Activated CD4-positive, alpha-beta T cell treated with anti-CD3 and anti-CD28 coated beads, Interleukin-2, Interleukin-6, amounts not matched to agents 100 ng/mL and 50 ng/mL, durations not matched to agents 16 hours and 8 hours (primary cell): Measurements from ENCODE around the gene ATIC.
A peak's percentile ranks its signal among the peaks of the same experiment; 100 is the strongest.
"Not testable (repeated sequence)": the region's sequence is repeated elsewhere in the genome, so short reads cannot be mapped to it uniquely, and the experiment has no call there.

ENCODE experiments used
- DNase-seq: peaks from one replicate; pipeline ENCODE4 v3.0.0-alpha.2; 2020

ATIC gene

GRCh38 chr2:215311625-215312396 is at the start of gene ATIC:
Gene ATIC (plus strand): TSS chr2:215312059. CDS start chr2:215312143, 84 bp downstream.
- peak; percentile 95 for DNase-seq

DNA sequence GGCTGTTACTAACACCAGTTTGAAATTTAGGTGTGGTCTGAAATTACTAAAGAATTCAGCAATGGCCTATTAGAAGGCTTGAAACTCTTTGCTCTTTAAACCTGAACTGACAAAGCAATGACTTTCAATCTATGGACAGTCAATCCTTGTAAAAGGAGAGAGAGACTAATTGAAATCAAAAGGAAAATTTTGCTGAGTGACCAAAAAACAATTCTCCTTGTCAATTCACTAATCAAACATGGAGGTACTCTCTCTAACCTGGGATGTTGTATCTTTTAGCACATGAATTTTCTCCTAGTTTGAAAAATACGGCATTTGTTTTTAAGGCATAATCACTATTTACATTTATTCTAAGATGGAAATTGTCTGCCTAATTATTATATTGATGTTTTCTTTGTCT is 49.6 kb upstream of the ATIC start:
- DNase-seq: no peak

- DNase-seq: no peak
Measured at GRCh38 chr2:215262741-215263362, 49.0 kb upstream of the ATIC start.

- DNase-seq: no peak
Measured at GRCh38 chr2:215264374-215264773, 47.5 kb upstream of the ATIC start.

- DNase-seq: peak; percentile 63
Measured at GRCh38 chr2:215269397-215270117, 42.3 kb upstream of the ATIC start.

GRCh38 chr2:215270118-215270451 is 41.8 kb upstream of the ATIC start:
- DNase-seq: no peak

GRCh38 chr2:215271446-215271845 is 40.4 kb upstream of the ATIC start:
- no peak for DNase-seq

- DNase-seq: no peak
Measured at GRCh38 chr2:215272918-215273317, 38.9 kb upstream of the ATIC start.

- DNase-seq: no peak
Measured at GRCh38 chr2:215274829-215275228, 37.0 kb upstream of the ATIC start.

DNA sequence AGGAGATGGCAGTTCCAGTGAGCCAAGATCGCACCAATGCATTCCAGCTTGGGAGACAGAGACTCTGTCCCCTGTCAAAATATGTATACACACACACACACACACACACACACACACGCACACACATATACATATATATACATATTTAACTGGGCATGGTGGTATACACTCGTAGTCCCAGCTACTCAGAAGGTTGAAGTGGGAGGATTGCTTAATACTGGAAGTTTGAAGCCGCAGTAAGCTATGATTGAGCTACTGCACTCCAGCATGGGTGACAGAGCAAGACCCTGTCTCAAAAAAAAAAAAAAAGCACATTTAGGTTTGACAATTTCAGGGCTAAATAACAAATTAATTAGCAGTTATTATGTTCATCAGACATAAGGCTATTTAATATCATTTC is 36.0 kb upstream of the ATIC start:
- no peak for DNase-seq

DNA sequence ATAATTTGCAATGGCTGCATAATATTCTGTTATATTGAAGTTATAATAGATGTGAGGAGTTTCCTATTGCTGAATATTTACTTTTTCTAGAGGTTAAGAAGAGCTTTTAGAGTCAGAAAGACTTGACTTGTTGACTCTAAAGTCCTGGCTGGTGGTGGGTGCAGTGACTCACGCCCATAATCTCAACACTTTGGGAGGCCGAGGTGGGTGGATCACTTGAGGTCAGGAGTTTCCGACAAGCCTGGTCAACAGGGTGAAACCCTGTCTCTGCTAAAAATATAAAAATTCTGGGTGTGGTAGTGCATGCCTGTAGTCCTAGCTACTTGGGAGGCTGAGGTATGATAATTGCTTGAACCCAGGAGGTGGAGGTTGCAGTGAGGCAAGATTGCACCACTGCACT is 33.9 kb upstream of the ATIC start:
- DNase-seq: peak; percentile 9

DNA sequence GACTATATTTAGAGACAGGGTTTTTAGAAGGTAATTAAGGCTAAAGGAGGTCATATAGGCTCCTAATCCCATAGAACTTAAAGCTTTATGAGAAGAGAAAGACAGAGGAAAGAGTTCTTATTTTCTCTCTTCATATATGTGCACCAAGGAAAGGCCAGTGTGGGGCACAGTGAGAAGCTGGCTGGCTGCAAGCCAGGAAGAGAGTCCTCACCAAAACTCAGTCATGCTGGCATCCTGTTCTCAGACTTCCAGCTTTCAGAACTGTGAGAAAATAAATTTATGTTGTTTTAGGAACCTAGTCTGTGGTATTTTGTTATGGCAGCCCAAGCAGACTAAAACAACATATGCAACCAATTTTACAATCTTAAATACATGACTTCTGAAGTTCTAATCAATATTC is 31.5 kb upstream of the ATIC start:
- no peak for DNase-seq

DNA sequence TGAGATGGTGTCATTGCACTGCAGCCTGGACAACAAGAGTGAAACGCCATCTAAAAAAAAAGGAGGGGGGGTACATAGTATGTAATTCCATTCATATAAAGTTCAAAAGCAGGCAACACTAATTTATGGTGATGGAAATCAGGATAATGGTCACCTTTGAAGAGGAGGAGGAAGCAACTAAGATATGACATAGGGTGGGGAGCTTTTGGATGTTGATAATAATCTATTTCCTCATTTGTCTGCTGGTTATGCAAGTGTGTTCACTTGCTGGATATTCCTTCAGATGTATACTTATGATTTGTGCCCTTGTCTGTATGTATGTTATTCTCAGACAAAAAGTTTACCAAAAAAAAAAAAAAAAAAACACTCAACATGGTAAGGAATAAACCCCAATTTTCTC is 28.6 kb upstream of the ATIC start:
- DNase-seq: no peak

DNA sequence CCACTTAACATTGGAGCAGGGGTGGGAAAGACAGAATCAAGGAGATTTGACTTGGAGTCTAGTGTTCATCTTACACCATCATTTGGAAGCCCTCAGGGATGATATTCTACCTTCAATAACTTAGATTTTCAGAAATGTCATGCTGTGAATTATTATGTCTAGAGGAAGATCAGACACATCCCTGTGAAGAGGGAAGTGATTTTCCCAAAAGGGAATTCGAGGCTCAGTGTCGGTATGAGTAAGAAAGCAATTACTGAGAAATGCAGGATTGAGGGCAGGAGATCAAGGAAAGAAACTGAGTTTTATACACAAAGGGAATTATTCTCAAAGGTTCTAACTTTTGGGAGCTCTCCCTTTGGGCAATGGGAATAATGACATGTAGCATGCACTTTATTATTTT is 25.6 kb upstream of the ATIC start:
- DNase-seq: no peak

- DNase-seq: no peak
Measured at GRCh38 chr2:215288112-215288815, 23.6 kb upstream of the ATIC start.

- no peak for DNase-seq
Measured at GRCh38 chr2:215290980-215291599, 20.8 kb upstream of the ATIC start.

- DNase-seq: no peak
Measured at GRCh38 chr2:215293879-215294278, 18.0 kb upstream of the ATIC start.

DNA sequence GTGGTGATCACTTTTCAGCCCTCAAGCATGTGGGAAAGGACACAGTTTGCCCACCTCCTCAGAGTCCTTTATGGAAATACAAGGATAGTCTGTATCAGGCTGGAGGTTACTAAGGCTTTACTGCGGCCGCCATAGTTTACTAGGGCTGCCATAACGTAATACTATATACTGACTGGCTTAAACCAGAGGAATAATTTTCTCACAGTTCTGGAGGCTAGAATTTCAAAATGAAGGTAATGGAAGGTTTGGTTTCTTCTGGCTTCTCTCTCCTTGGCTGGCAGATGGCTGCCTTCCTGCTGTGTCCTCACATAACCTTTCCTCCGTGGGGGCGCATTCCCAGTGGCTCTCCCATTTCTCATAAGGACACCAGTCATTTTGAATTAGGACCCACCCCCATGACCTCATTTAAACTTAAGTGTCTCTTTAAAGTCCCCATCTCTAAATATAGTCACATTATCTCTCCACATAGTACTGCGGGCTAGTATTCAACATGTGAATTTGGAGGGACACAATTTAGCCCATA is 12.5 kb upstream of the ATIC start:
- DNase-seq: no peak

DNA sequence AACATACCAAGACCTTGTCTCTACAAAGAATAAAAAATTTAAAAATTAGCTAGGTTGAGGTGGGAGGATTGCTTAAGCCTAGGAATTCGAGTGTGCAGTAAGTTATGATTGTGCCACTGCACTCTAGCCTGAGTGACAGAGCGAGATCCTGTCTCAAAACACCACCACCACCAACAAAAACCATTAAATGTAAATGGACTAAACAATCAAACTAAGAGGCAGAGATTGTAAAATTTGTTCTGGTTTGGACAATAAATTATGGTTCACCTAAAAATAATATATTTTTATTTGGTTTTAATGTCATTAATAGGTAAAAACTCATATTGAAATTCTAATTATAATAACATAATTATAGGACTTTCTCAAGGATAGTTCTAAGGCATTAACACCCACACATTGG is 9.9 kb upstream of the ATIC start:
- no peak for DNase-seq

GRCh38 chr2:215311259-215311624 is 617 bp upstream of the ATIC start:
- DNase-seq: not testable (repeated sequence)

GRCh38 chr2:215313255-215313613 is 1.4 kb downstream of the ATIC start:
- DNase-seq: no peak

DNA sequence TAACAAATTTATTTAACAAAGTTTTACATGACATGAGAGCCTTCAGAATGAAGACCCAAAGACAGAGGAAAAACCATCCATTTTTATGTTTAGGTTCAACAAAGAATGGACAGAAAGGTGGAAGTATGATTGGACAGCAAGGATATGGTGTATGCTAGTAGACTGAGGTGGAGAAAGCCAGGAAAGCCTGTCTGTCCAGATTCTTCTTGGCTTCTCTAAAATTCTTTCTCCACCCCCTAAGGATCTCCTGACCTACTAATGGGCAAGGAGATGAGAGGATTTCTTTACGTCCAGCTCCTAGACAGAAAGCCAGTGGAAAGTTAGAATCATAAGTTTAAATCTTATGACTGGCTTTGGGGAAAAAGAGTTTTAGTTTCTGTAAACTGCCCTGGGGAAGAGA is 3.0 kb downstream of the ATIC start:
- DNase-seq: no peak

GRCh38 chr2:215315301-215315700 is 3.4 kb downstream of the ATIC start:
- DNase-seq: no peak
